ENCODE data around the gene FASTKD3.

FASTKD3 gene

DNA sequence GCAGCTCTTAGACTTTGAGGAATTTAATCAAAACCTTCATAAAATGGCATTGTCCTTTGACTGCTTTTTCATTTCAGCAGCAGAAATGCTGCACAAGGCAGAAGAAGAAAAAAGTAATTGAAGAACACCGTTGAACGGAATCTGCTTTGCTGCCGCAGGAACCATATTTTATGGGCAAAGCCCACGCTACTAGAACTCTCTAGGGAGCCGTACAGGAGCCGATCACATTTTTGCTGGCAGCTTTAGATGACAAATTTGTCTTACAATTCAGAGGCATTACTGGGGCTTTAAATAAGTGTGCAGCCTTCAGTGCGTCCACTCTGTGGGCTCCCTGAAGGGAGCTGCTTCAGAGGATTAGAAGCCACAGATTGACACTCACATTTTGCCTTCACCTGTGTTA, 23.3 kb downstream of the FASTKD3 start:
- Histone ChIP-seq H3K27me3 (ENCODE audit: control insufficient read depth in 3 of 3, insufficient read depth in 3 of 3, low read depth in 1 of 3, low read length in 3 of 3) (peaks cover 0 to 18% (median 3%) of the 10 kb centered on the region in 3 experiments), H3K4me3 (ENCODE audit: low read length in 2 of 2) (no peak overlapping the region), H4K8ac (ENCODE audit: low read depth, low read length) (no peak overlapping the region), H3K4me2 (ENCODE audit: insufficient read depth, low read length, poor library complexity, severe bottlenecking) (no peak overlapping the region), H3K14ac (ENCODE audit: low read length) (no peak overlapping the region), H3K27ac (replicated peaks; ENCODE audit: low read length) (no peak overlapping the region), H3K9ac (ENCODE audit: low read depth, low read length, poor library complexity) (no peak overlapping the region), H2BK120ac (ENCODE audit: low read depth, low read length) (no peak overlapping the region), H3K9me3 (replicated peaks in 1 of 2; ENCODE audit: control insufficient read depth in 2 of 2, insufficient read depth in 1 of 2, low read depth in 1 of 2, low read length in 2 of 2) (no peaks in the 10 kb centered on the region), H2BK5ac (ENCODE audit: low read length) (no peak overlapping the region), H3K4me1 (ENCODE audit: control insufficient read depth in 2 of 2, insufficient read depth in 1 of 2, low read depth in 1 of 2, low read length in 2 of 2) (peaks cover 5 to 7% of the 10 kb centered on the region in 2 donors), H4K91ac (ENCODE audit: low read depth, low read length, poor library complexity) (no peak overlapping the region), H3K23ac (ENCODE audit: low read depth, low read length, poor library complexity) (no peak overlapping the region), H2BK15ac (ENCODE audit: low read length) (no peak overlapping the region), H2BK12ac (ENCODE audit: low read length) (no peak overlapping the region), H2AK5ac (ENCODE audit: low read depth, low read length) (no peak overlapping the region), H3K36me3 (replicated peaks in 1 of 2; ENCODE audit: control insufficient read depth in 2 of 2, insufficient read depth in 2 of 2, low read length in 2 of 2) (no peaks in the 10 kb centered on the region), H3K18ac (ENCODE audit: low read length) (no peak overlapping the region), H2AFZ (ENCODE audit: low read length) (no peak overlapping the region), H3K4ac (ENCODE audit: low read length) (no peak overlapping the region), H3K79me1 (ENCODE audit: low read depth, low read length) (no peaks in the 10 kb centered on the region)
- no CpG with 5 or more reads among the region's 7 CpGs for WGBS, 2 donors (ENCODE audit: extremely low coverage in 2 of 2, insufficient read length in 2 of 2, insufficient replicate concordance in 1 of 2)
- no peak for DNase-seq (ENCODE audit: low spot score)

DNA sequence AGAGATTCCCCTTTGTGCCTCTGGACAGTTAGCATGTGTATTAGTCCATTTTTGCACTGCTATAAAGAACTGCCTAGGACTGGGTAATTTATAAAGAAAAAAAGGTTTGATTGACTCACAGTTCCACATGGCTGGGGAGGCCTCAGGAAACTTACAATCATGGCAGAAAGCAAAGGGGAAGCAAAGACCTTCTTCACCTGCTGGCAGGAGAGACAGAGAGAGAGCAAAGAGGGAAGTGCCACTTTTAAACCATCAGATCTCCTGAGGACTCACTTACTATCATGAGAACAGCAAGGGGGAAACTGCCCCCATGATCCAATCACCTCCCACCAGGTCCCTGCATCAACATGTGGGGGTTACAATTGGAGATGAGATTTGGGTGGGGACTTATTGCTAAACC, 23.9 kb downstream of the FASTKD3 start:
- H2AK5ac ChIP-seq (ENCODE audit: low read depth, low read length) = no peak overlapping the region
- no peak overlapping the region for H4K8ac ChIP-seq (ENCODE audit: low read depth, low read length)

DNA sequence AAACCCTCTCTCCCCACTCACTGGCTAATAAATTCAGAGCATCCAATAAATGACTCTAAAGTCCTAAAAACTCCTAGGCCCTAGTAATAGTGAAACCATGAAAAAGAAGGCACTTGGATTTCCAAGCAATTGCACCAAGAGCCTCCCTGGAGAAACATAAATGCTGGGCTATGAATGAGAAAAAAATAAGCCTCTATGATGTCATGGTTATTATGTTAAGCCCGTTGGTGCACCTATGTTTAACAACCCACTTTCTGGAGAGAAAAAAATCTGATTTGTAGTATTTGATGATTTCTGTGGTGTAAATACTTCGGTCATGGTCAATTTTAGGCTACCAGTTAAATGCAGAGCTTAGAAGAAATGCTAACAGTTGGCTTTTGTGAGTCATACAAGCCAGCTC, 26.3 kb downstream of the FASTKD3 start:
- H2BK120ac ChIP-seq (ENCODE audit: low read depth, low read length) = no peak overlapping the region
- H3K18ac ChIP-seq (ENCODE audit: low read length) = no peak overlapping the region
- H4K91ac ChIP-seq (ENCODE audit: low read depth, low read length, poor library complexity) = no peak overlapping the region
- no peaks in the 10 kb centered on the region for H3K27me3 ChIP-seq (ENCODE audit: control insufficient read depth in 3 of 3, insufficient read depth in 3 of 3, low read depth in 1 of 3, low read length in 3 of 3)
- H3K9ac ChIP-seq (ENCODE audit: low read depth, low read length, poor library complexity) = no peak overlapping the region
- no peaks in the 10 kb centered on the region for H3K79me1 ChIP-seq (ENCODE audit: low read depth, low read length)
- no peak overlapping the region for H2BK15ac ChIP-seq (ENCODE audit: low read length)
- no peak overlapping the region for H2BK12ac ChIP-seq (ENCODE audit: low read length)
- no peak overlapping the region for H3K4me3 ChIP-seq (ENCODE audit: low read length in 2 of 2)
- no peaks in the 10 kb centered on the region for H3K9me3 ChIP-seq (replicated peaks in 1 of 2; ENCODE audit: control insufficient read depth in 2 of 2, insufficient read depth in 1 of 2, low read depth in 1 of 2, low read length in 2 of 2)
- no peak overlapping the region for H2AFZ ChIP-seq (ENCODE audit: low read length)
- WGBS, 2 donors (ENCODE audit: extremely low coverage in 2 of 2, insufficient read length in 2 of 2, insufficient replicate concordance in 1 of 2) = no CpG with 5 or more reads among the region's 2 CpGs
- no peak overlapping the region for H2BK5ac ChIP-seq (ENCODE audit: low read length)
- H3K23ac ChIP-seq (ENCODE audit: low read depth, low read length, poor library complexity) = no peak overlapping the region
- H3K14ac ChIP-seq (ENCODE audit: low read length) = no peak overlapping the region
- no peak overlapping the region for H3K4me2 ChIP-seq (ENCODE audit: insufficient read depth, low read length, poor library complexity, severe bottlenecking)
- DNase-seq (ENCODE audit: low spot score) = no peak
- no peak overlapping the region for H3K27ac ChIP-seq (replicated peaks; ENCODE audit: low read length)
- no peak overlapping the region for H2AK5ac ChIP-seq (ENCODE audit: low read depth, low read length)
- H4K8ac ChIP-seq (ENCODE audit: low read depth, low read length) = no peak overlapping the region
- H3K36me3 ChIP-seq (replicated peaks in 1 of 2; ENCODE audit: control insufficient read depth in 2 of 2, insufficient read depth in 2 of 2, low read length in 2 of 2) = no peaks in the 10 kb centered on the region
- peaks cover 0 to 3% of the 10 kb centered on the region in 2 donors for H3K4me1 ChIP-seq (ENCODE audit: control insufficient read depth in 2 of 2, insufficient read depth in 1 of 2, low read depth in 1 of 2, low read length in 2 of 2)
- no peak overlapping the region for H3K4ac ChIP-seq (ENCODE audit: low read length)

More for the DNA sequence above, 23.9 kb downstream of the FASTKD3 start:
- Histone ChIP-seq H3K4ac (ENCODE audit: low read length) (no peak overlapping the region), H3K23ac (ENCODE audit: low read depth, low read length, poor library complexity) (no peak overlapping the region), H3K27me3 (ENCODE audit: control insufficient read depth in 3 of 3, insufficient read depth in 3 of 3, low read depth in 1 of 3, low read length in 3 of 3) (peaks cover 0 to 18% (median 3%) of the 10 kb centered on the region in 3 experiments), H3K4me1 (ENCODE audit: control insufficient read depth in 2 of 2, insufficient read depth in 1 of 2, low read depth in 1 of 2, low read length in 2 of 2) (peaks cover 5 to 7% of the 10 kb centered on the region in 2 donors), H3K14ac (ENCODE audit: low read length) (peak overlapping the region; percentile 6), H3K18ac (ENCODE audit: low read length) (no peak overlapping the region), H3K79me1 (ENCODE audit: low read depth, low read length) (no peaks in the 10 kb centered on the region), H3K36me3 (replicated peaks in 1 of 2; ENCODE audit: control insufficient read depth in 2 of 2, insufficient read depth in 2 of 2, low read length in 2 of 2) (no peaks in the 10 kb centered on the region), H3K4me2 (ENCODE audit: insufficient read depth, low read length, poor library complexity, severe bottlenecking) (no peak overlapping the region), H3K9me3 (replicated peaks in 1 of 2; ENCODE audit: control insufficient read depth in 2 of 2, insufficient read depth in 1 of 2, low read depth in 1 of 2, low read length in 2 of 2) (no peaks in the 10 kb centered on the region), H3K4me3 (ENCODE audit: low read length in 2 of 2) (no peak overlapping the region), H2BK12ac (ENCODE audit: low read length) (no peak overlapping the region), H4K91ac (ENCODE audit: low read depth, low read length, poor library complexity) (no peak overlapping the region), H2AFZ (ENCODE audit: low read length) (no peak overlapping the region), H3K9ac (ENCODE audit: low read depth, low read length, poor library complexity) (no peak overlapping the region), H3K27ac (replicated peaks; ENCODE audit: low read length) (no peak overlapping the region), H2BK5ac (ENCODE audit: low read length) (no peak overlapping the region), H2BK120ac (ENCODE audit: low read depth, low read length) (no peak overlapping the region), H2BK15ac (ENCODE audit: low read length) (no peak overlapping the region)
- no peak for DNase-seq (ENCODE audit: low spot score)

GRCh38 chr5:7837403-7837802, 31.4 kb downstream of the FASTKD3 start:
- H3K79me1 ChIP-seq (ENCODE audit: low read depth, low read length) = no peaks in the 10 kb centered on the region
- H3K23ac ChIP-seq (ENCODE audit: low read depth, low read length, poor library complexity) = no peak overlapping the region
- H2AK5ac ChIP-seq (ENCODE audit: low read depth, low read length) = no peak overlapping the region
- no peaks in the 10 kb centered on the region for H3K27me3 ChIP-seq (ENCODE audit: control insufficient read depth in 3 of 3, insufficient read depth in 3 of 3, low read depth in 1 of 3, low read length in 3 of 3)
- H2BK12ac ChIP-seq (ENCODE audit: low read length) = no peak overlapping the region
- H3K9me3 ChIP-seq (replicated peaks in 1 of 2; ENCODE audit: control insufficient read depth in 2 of 2, insufficient read depth in 1 of 2, low read depth in 1 of 2, low read length in 2 of 2) = no peaks in the 10 kb centered on the region
- H2BK5ac ChIP-seq (ENCODE audit: low read length) = no peak overlapping the region
- H3K4me2 ChIP-seq (ENCODE audit: insufficient read depth, low read length, poor library complexity, severe bottlenecking) = no peak overlapping the region
- no peaks in the 10 kb centered on the region for H3K36me3 ChIP-seq (replicated peaks in 1 of 2; ENCODE audit: control insufficient read depth in 2 of 2, insufficient read depth in 2 of 2, low read length in 2 of 2)
- no peak overlapping the region for H3K27ac ChIP-seq (replicated peaks; ENCODE audit: low read length)
- no peak overlapping the region for H4K8ac ChIP-seq (ENCODE audit: low read depth, low read length)
- H2AFZ ChIP-seq (ENCODE audit: low read length) = no peak overlapping the region
- H3K9ac ChIP-seq (ENCODE audit: low read depth, low read length, poor library complexity) = no peak overlapping the region
- H3K4ac ChIP-seq (ENCODE audit: low read length) = no peak overlapping the region
- no peak overlapping the region for H3K4me3 ChIP-seq (ENCODE audit: low read length in 2 of 2)
- no peak for DNase-seq (ENCODE audit: low spot score)
- no peak overlapping the region for H2BK120ac ChIP-seq (ENCODE audit: low read depth, low read length)
- no peak overlapping the region for H3K18ac ChIP-seq (ENCODE audit: low read length)
- no CpG with 5 or more reads among the region's 3 CpGs for WGBS, 2 donors (ENCODE audit: extremely low coverage in 2 of 2, insufficient read length in 2 of 2, insufficient replicate concordance in 1 of 2)
- H4K91ac ChIP-seq (ENCODE audit: low read depth, low read length, poor library complexity) = no peak overlapping the region
- H3K4me1 ChIP-seq (ENCODE audit: control insufficient read depth in 2 of 2, insufficient read depth in 1 of 2, low read depth in 1 of 2, low read length in 2 of 2) = no peaks in the 10 kb centered on the region
- H3K14ac ChIP-seq (ENCODE audit: low read length) = peak overlapping the region; percentile 41
- H2BK15ac ChIP-seq (ENCODE audit: low read length) = no peak overlapping the region

Measured in neuronal stem cell (in vitro differentiated cells).